Measurements from ENCODE around the gene CCL18. TPM values are rescaled to one million over a fixed set of nuclear protein-coding genes. Genes with fewer than 3 reads are reported as not detected.

The CCL18 gene
- total RNA-seq, 2 donors from 2014 or later: not detected

DNA sequence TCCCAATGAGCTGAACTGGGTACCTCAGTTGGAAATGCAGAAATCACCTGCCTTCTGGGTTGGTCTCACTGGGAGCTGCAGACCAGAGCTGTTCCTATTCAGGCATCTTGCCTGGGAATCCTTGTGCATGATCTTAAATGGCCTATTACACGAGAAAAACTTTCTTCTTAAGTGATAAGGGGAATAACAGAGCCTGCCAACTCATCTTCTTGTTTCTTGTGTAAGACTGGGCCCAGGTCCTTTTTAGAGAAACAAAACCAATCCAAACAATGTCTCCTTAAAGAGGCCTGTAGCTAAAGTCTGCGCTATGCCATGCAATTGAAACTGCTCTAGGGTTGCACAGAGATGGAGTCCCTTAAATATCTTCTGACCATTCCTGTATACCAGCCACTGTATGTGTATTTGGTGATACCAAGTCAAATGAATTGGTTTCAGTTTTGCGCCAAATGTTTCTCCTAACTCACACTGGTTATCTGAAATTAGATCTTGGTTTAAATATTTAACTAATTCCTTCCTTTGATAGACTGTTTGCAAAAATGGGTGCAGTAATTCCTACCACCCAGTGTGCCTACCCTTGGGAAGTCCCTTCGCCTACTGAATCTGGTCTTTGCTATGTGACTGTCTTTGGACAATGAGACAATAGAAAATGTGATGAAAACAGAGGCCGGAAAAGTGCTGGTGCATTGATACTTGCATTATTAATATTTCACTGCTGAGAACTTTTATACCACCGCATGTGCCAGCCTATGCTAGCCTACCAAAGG is 39.8 kb upstream of the CCL18 start:
- Histone ChIP-seq H3K36me3 (ENCODE audit: control insufficient read depth, insufficient read depth, low read length) (no peaks in the 10 kb centered on the region), H3K27ac (ENCODE audit: low read depth, low read length) (no peak overlapping the region), H3K27me3 (ENCODE audit: control insufficient read depth, insufficient read depth, low read length, poor library complexity, severe bottlenecking) (peaks cover 7% of the 10 kb centered on the region), H3K9ac (ENCODE audit: extremely low read depth, low read length, poor library complexity, severe bottlenecking) (no peak overlapping the region), H3K4me1 (ENCODE audit: control insufficient read depth, insufficient read depth, low read length) (no peaks in the 10 kb centered on the region), H3K9me3 (ENCODE audit: control insufficient read depth, low read length) (no peaks in the 10 kb centered on the region), H3K4me3 (ENCODE audit: low read length) (no peak overlapping the region)
- no peaks in the 10 kb centered on the region for H3K4me1 Mint-ChIP-seq
- no peak overlapping the region for H3K4me3 Mint-ChIP-seq
- TF ChIP-seq, protein P1, sequence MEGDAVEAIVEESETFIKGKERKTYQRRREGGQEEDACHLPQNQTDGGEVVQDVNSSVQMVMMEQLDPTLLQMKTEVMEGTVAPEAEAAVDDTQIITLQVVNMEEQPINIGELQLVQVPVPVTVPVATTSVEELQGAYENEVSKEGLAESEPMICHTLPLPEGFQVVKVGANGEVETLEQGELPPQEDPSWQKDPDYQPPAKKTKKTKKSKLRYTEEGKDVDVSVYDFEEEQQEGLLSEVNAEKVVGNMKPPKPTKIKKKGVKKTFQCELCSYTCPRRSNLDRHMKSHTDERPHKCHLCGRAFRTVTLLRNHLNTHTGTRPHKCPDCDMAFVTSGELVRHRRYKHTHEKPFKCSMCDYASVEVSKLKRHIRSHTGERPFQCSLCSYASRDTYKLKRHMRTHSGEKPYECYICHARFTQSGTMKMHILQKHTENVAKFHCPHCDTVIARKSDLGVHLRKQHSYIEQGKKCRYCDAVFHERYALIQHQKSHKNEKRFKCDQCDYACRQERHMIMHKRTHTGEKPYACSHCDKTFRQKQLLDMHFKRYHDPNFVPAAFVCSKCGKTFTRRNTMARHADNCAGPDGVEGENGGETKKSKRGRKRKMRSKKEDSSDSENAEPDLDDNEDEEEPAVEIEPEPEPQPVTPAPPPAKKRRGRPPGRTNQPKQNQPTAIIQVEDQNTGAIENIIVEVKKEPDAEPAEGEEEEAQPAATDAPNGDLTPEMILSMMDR (conservative IDR thresholded peaks at IDR 0.05): no peak
- WGBS, 2 experiments (ENCODE audit: insufficient coverage in 1 of 2, insufficient read length in 1 of 2): 92 to 94% methylated on average over 2 to 5 of the region's 6 CpGs
- no peak for DNase-seq
- H3K9me3 Mint-ChIP-seq: peaks cover 6% of the 10 kb centered on the region
- H3K36me3 Mint-ChIP-seq (ENCODE audit: low read depth): no peaks in the 10 kb centered on the region
- no peak overlapping the region for H3K27ac Mint-ChIP-seq
- H3K27me3 Mint-ChIP-seq (ENCODE audit: insufficient read depth): peaks cover 17% of the 10 kb centered on the region

DNA sequence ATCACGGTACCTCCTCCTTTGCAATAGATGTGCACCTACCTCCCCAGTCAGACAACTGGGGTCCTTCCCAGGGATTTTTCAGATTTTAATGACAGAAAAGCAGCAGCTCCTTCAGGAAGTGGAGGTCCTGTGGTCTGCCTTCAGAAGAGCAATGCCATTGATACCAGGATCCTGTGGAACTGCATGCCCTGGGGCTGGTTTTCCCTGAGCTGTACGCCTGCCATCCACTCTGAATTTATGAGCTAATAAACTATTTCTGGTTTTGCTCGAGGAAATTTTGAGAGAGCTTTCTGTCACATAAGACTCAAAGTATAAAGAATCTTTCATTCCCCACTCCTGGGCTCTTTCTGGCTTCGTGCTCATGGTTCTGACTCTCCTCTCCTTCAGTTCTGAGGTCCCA is 36.3 kb upstream of the CCL18 start:
- Mint-ChIP-seq H3K4me3 (no peak overlapping the region), H3K36me3 (ENCODE audit: low read depth) (no peaks in the 10 kb centered on the region), H3K9me3 (peaks cover 6% of the 10 kb centered on the region), H3K27ac (no peak overlapping the region), H3K27me3 (ENCODE audit: insufficient read depth) (peaks cover 3% of the 10 kb centered on the region), H3K4me1 (no peaks in the 10 kb centered on the region)
- no peak overlapping the region for H3K4me3 ChIP-seq (ENCODE audit: low read length)
- no peaks in the 10 kb centered on the region for H3K27me3 ChIP-seq (ENCODE audit: control insufficient read depth, insufficient read depth, low read length, poor library complexity, severe bottlenecking)
- no peaks in the 10 kb centered on the region for H3K36me3 ChIP-seq (ENCODE audit: control insufficient read depth, insufficient read depth, low read length)
- no peak overlapping the region for H3K9ac ChIP-seq (ENCODE audit: extremely low read depth, low read length, poor library complexity, severe bottlenecking)
- no peak overlapping the region for H3K27ac ChIP-seq (ENCODE audit: low read depth, low read length)
- DNase-seq: no peak
- 76 to 80% methylated on average over 3 to 4 of the region's 4 CpGs for WGBS, 2 experiments (ENCODE audit: insufficient coverage in 1 of 2, insufficient read length in 1 of 2)
- H3K9me3 ChIP-seq (ENCODE audit: control insufficient read depth, low read length): no peaks in the 10 kb centered on the region
- TF ChIP-seq, protein P1 (conservative IDR thresholded peaks at IDR 0.05): no peak
- H3K4me1 ChIP-seq (ENCODE audit: control insufficient read depth, insufficient read depth, low read length): no peaks in the 10 kb centered on the region

DNA sequence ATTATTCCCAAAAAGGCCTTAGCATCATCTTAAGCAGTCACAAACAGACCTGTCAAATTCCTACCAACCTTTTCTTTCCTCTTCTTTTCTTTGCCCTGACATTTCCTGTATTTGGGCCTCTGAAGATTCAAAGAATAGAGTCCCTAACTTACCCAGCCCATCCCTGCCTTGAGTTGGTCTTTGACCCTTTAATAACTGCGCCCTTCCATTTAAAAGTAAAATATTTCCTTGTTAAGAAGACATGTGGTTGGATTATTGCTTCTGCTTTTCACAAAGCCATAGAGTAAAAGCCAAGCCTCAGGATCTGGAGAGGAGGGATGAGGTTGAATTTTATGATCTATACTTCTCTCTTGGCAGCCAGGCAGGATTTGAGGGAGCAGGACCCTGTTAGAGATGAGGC is 33.1 kb upstream of the CCL18 start:
- Mint-ChIP-seq H3K4me3 (no peak overlapping the region), H3K36me3 (ENCODE audit: low read depth) (no peaks in the 10 kb centered on the region), H3K4me1 (no peaks in the 10 kb centered on the region), H3K9me3 (no peaks in the 10 kb centered on the region), H3K27ac (no peak overlapping the region), H3K27me3 (ENCODE audit: insufficient read depth) (peaks cover 8% of the 10 kb centered on the region)
- Histone ChIP-seq H3K4me3 (ENCODE audit: low read length) (no peak overlapping the region), H3K27me3 (ENCODE audit: control insufficient read depth, insufficient read depth, low read length, poor library complexity, severe bottlenecking) (no peaks in the 10 kb centered on the region), H3K9me3 (ENCODE audit: control insufficient read depth, low read length) (no peaks in the 10 kb centered on the region), H3K27ac (ENCODE audit: low read depth, low read length) (no peak overlapping the region), H3K4me1 (ENCODE audit: control insufficient read depth, insufficient read depth, low read length) (no peaks in the 10 kb centered on the region), H3K9ac (ENCODE audit: extremely low read depth, low read length, poor library complexity, severe bottlenecking) (no peak overlapping the region), H3K36me3 (ENCODE audit: control insufficient read depth, insufficient read depth, low read length) (no peaks in the 10 kb centered on the region)
- no peak for DNase-seq
- TF ChIP-seq, protein P1 (conservative IDR thresholded peaks at IDR 0.05): no peak
- WGBS, 2 experiments (ENCODE audit: insufficient coverage in 1 of 2, insufficient read length in 1 of 2): 86% methylated on average over 1 of the region's 1 CpG; no CpG with 5 or more reads in 1 of the 2 experiments

All from endodermal cell (in vitro differentiated cells).